GM12864 (cell line): ENCODE results near the gene HES5.

Experiments
- DNase-seq: peaks from one replicate; pipeline ENCODE4 v3.0.0-alpha.2; 2011; ENCODE audit warnings: low read depth
- H3K4me3 ChIP-seq: 2 replicates; pipeline ENCODE4 v1.5.1; 2011; ENCODE audit warnings: mild to moderate bottlenecking, low read depth, low read length, control low read depth
- TF ChIP-seq, protein P1 (sequence below): IDR thresholded peaks from 2 replicates; pipeline ENCODE4 v1.5.1; 2011; ENCODE audit warnings: low read depth, mild to moderate bottlenecking, moderate library complexity, low read length, control low read depth, inconsistent platforms; ENCODE audit errors: missing control alignments

The HES5 gene

DNA sequence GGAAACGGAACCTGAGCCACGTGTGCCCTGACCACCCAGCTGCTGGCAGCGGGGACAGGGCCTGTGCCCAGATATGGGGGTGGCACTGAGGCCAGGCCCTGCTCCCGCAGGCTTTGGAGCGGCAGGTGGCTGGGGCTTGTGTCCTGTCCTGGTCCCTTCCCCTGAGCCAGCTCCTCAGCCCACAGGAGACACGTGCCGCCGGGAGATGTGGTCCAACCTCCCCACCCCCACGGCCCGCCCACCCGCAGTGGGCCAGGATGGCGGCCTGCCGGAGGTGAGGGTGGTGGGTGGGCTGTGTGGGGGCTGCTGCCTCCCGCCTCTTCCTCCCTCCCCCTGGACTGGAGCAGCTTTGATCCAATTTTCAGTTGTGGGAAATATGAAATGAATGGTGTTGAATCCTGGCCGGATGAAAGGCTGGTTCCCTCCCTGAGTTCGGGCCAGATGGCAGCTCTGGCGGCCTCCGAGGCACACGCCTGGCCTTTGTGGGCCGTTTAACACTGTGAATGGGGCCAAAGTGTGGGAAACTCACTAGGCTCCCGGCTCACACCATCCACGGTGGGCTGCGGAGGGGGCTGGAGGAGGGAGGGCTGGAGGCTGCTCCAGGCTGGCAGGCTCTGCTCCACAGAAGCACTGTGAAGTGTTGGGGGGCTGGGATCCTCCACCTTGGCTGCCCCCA lies 2.6 kb upstream of the HES5 start:
- no peak for DNase-seq
- TF ChIP-seq, protein P1, sequence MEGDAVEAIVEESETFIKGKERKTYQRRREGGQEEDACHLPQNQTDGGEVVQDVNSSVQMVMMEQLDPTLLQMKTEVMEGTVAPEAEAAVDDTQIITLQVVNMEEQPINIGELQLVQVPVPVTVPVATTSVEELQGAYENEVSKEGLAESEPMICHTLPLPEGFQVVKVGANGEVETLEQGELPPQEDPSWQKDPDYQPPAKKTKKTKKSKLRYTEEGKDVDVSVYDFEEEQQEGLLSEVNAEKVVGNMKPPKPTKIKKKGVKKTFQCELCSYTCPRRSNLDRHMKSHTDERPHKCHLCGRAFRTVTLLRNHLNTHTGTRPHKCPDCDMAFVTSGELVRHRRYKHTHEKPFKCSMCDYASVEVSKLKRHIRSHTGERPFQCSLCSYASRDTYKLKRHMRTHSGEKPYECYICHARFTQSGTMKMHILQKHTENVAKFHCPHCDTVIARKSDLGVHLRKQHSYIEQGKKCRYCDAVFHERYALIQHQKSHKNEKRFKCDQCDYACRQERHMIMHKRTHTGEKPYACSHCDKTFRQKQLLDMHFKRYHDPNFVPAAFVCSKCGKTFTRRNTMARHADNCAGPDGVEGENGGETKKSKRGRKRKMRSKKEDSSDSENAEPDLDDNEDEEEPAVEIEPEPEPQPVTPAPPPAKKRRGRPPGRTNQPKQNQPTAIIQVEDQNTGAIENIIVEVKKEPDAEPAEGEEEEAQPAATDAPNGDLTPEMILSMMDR = no peak
- no peak overlapping the region for H3K4me3 ChIP-seq

DNA sequence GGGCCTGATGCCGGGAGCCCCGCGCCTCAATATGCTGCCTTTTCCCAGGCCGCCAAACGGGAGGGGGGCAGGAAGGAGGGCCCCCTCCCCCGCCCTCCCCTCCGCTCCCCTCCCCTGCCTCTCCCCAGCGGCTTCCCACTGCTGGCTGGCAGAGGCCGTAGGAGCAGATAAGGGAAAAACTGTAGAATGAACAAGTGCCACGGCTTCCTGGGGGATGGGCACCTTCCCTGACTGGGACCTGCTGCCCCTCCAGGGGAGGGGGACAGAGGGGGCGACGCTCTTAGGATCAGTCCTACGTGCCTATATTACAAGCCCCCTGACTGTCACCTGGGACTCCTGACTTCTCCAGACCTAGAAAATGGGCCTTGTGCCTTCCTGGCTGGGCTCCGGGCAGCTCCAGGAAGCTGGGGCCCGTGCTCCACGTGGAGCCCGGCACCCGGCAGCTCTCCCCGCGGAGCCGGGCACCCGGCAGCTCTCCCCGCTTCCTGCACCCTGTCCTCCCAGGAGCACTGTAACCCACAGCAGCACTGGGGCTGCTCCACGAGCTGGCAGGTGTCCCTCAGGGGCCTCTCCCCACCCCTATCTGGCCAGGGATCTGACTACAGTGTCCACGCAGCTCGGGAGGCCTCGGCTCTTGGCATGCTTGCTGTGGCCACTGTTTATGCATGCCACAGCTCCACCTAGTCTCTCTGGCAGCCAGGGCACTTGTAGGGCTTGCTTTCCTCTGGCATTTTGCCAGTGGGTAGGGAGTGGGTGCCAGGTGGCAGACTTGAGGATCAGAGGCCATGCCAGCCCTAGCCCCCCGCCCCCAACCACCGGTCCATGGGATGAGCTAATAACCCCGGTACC lies 674 bp upstream of the HES5 start:
- TF ChIP-seq, protein P1 = no peak
- no peak overlapping the region for H3K4me3 ChIP-seq
- no peak for DNase-seq

DNA sequence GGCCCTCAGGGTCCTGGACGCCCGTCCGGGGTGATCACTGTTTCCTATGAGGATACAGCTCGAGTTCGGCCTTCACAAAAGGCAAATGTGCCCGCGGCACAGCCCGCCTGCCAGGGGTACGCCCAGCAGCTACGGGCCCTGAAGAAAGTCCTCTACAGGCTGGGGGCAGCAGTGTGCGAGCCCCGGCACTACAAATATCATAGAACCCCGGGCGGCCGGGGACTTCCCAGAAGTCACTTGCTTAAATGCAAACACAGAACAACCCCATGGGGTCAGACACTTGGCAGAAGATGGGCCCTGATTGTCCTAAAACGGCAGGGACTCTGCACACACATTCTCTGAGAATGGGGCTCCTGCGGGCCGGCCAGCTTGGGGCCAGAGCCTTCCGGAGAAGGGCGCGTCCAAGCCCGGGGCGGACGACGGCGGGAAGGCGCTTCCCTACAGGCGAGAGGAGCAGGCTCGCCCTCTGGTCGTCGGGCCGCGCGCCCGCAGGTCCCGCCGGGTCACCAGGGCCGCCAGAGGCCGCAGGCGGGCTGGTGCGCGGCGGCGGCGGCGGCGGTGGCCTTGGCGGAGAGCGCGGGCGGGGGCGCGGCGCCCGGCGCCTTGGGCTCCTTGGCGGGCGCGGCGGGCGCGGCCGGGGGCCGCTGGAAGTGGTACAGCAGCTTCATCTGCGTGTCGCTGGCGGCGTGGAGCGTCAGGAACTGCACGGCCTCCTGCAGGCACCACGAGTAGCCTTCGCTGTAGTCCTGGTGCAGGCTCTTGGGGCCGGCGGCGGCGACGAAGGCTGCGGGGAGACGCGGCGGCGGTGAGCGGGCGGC lies 888 bp downstream of the HES5 start:
- DNase-seq = no peak
- peak overlapping the region; percentile 25 for H3K4me3 ChIP-seq
- TF ChIP-seq, protein P1 = no peak

DNA sequence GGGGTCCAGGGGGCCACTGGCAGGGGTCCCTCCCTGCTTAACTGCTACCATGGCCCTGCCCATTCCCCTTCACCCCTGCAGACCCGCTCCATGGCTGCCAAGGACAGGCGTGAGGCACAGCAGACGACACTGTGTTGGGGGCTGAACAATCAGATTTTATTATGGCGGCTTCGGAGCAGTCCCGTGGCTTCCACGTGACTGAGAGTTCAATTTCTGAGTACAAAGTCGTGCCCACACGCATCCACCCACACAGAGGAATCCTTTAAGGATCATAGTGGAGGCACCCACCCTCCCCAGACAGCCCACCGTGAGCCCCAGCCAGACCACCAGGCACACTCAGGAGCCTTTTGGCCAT lies 1.5 kb downstream of the HES5 start:
- H3K4me3 ChIP-seq = no peak overlapping the region
- no peak for DNase-seq
- TF ChIP-seq, protein P1 = no peak

DNA sequence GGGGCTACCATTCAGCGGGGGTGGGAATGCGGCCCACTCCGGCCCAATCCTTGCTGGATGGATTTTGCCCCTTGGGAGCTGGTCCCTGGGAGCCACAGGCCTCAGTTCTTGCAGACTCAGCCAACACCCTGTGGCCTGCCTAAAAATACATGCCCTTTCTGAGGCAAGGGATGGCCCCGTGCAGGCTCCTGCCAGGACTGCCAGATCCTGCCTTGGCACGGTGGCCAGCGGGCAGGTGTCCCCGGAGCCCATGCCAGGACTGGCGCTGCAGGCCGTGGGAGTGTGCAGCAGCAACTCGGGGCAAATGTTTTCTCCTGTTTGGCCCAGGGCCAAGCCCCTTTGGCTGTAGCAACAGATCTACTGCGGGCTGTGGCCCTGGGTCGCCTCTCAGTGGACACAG lies 2.0 kb downstream of the HES5 start:
- DNase-seq = no peak

DNA sequence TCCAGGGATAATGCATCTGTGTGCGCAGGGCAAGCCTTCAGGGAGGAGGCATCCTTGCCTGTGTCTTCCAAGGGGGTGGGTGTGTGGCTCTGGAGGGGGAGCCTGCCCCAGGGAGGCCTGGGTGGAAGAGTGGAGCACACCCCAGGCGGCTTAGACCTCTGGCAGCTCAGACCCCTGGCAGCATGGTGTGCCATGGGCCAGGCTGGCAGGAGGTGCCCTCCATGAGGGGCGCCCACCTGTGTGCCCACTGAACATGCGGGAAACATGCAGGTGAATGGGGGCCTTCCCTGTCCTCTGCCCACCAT lies 2.6 kb downstream of the HES5 start:
- no peak overlapping the region for H3K4me3 ChIP-seq
- TF ChIP-seq, protein P1 = no peak
- DNase-seq = no peak

More for the DNA sequence above, 2.0 kb downstream of the HES5 start:
- TF ChIP-seq, protein P1 = no peak
- no peak overlapping the region for H3K4me3 ChIP-seq
